ENCODE results near the gene PDE10A.

PDE10A gene

DNA sequence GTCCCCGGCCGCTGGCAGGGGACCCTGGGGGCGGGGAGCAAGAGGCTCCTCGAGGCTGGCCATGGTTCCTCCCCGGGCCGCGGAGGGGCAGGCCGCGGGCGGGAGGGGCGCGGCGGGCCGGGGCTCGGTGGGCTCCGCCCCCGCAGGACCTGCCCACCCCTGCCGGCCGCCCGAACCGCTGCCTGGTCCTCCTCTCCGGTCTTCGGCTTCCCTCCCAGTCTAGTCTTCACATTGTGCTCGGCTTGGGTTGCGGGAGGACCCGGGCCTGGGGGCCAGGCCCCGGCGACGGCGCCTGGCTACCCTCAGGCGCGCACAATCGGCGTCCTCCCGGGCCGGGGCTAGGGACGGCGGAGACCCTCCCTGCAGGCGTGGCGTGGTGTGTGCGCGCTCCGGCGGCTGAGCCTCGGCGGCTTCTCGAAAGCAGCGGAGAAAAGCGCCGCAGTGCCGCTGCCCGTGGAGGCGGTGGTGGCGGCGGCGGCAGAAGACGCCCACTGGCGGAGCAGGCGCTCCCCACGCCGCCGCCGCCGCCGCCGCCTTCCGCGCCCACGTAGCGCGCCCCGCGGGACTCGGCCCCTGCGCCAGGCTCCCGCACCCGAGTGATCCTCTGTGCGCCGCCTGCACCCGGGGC, at the start of gene PDE10A:
Gene PDE10A, minus strand, starts transcription at position 493 of the 628 bp plus-strand sequence. Its CDS starts 430 bp downstream, at position 63.
- DNase-seq (ENCODE audit: low read depth in 2 of 2) = no peak

DNA sequence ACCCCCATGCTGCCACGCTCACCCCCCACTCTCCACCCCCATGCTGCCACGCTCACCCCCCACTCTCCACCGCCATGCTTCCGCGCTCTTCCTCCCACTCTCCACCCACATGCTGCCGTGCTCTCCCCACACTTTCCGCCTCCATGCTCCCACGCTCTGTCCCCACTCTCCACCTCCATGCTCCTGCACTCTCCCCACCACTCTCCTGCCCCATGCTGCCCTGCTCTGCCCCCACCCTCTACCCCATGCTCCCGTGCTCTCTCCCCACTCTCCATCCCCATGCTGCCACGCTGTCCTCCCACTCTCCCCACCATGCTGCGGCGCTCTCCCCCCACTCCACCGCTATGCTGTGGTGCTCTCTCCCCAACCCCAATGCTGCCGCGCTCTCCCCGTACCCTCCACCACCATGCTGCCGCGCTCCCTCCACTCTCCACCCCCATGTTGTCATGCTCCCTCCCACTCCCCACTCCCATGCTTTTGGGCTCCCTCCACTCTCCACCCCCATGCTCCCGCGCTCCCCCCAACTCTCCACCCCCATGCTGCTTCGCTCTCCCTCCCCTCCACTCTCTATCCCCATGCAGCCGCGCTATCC, 46.0 kb upstream of the PDE10A start:
- DNase-seq (ENCODE audit: low read depth in 2 of 2) = no peak

DNA sequence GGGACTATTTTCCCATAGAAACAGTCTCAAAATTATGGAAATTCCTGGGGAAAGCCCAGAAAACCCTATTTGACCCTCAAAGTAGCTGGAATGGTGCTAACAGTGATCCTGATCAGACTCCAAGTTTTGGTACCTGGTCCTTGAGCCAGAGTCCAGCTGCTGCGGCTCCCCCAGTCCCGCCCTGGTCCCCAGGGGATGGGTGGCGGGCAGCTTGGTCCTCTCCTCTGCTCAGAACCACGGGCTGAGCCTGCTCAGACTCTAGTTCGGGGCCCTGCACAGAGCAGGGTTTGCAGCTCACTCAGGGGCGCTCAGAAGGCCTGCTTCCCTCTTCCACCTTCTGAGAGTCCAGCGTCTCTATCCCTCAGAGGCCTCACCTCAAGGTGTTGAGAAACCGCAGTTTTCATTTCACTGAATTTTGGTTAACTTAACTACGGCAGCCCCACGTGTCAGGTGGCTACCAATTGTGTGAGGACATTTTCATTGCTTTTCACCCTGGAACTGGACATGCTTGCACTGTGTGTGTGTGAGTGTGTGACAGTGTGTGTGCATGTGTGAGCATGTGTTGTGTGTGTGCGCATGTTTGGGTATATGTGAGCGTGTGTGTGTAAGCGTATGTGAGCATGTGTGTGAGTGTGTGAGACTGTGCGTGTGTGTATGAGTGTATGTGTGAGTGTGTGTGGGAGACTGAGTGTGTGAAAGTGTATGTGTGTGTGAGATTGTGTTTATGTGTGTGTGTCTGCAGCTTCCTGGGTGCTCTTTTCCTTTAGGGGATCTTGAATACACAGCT, 44.2 kb upstream of the PDE10A start:
- DNase-seq (ENCODE audit: low read depth in 2 of 2) = no peak

DNA sequence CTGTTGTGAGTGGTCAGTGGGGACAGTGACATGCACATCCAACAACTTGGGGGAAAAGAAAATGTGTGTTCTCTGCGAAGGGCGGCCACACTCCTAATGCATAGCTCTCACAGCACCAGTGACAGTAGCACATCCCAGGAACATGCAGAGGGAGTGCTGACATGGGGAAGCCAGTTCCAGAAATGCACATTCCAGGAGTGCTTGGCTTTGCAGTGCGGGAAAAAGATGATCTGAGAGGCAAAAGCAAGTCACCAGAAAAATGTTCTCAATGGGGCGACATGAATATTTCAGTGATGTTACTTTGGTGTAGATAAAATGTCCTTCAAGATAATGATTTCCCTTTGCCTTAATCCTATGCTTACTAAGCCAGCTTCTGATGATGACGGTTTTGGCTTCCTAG, 42.9 kb upstream of the PDE10A start:
- no peak for DNase-seq (ENCODE audit: low read depth in 2 of 2)

DNA sequence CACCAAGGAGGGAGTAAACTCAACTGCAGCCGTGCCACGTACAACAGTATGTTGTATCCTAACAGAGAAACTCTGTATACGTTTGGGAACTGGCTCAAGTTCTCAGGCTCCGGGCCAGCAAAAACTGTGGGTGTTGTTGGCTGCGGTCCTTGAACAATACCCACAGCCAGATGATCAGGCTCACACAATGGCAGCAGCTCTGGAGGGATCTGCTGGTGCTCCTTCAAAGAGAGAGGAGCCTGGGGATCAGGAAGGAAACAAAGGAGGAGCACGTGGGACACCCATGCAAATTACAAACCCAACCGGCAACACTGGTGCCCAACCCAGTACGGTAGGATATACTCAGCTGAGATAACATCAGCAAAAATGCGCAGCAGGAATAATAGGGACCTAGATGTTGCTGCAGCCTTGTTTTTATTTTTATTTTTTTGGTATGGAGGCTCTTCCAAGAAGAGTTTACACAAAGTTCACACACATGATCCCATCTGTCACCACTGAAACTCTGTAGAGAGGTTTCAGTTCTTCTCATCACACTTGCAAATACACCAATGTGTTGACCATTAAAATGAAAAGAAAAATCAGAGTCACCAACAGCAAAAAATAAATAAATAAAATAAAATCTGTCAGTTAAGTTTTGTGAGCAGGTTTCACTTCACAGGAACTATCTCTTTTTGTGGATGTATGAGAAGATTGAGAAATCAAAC, 41.2 kb upstream of the PDE10A start:
- DNase-seq (ENCODE audit: low read depth in 2 of 2) = no peak

DNA sequence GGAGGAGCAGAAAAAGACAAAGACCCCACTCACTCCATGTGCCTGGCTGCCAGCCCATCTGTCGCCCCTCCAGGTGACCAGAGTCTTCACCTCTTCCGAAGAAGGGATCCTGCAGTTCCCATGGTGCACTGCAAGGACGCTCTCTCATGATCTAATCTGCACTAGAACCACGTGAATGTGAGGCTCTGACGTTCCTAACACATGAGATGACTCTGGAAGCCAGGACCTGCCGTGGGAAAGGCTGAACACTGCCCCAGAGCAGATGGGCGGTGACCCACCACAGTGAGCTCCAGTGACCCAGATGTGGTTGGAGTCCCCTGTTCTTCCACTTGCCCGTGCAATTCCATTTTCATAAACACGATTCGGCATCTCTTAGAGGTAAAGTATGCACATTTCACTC, 39.6 kb upstream of the PDE10A start:
- DNase-seq (ENCODE audit: low read depth in 2 of 2) = no peak

DNA sequence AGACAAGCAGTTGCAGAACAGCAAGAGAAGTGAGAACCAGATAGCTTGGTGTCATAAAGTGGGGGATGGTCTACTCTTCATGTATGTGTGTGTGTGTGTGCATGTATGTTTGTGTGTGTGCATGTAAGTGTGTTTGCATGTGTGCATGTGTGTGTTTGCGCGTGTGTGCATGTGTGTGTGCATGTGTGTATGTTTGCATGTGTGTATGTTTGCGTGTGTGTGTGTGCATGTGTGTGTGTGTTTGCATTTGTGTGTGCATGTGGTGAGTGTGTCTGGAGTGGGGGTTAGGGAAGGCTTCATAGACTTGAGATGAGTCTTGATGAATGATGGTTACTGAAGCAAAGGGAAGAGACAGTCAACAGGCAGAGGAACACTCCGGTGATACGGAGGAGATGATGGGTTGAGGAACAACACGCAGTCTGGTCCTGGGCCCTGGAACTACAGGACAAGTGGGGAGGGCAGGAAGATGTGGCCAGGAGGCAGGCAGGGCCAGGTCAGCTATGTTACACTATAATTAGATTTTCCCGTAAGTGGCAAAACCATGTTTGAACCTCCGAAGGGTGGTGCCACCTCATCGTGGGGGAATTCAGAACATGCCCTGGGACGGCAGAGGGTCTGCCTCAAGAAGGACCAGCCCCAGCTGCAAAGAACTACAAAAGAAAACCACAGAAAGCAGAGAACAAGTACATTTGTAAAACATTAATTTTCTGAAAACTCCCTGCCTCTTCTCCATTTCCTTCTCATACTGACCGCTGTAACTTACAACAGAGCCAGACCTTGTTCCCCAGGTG, 38.7 kb upstream of the PDE10A start:
- DNase-seq (ENCODE audit: low read depth in 2 of 2) = no peak

DNA sequence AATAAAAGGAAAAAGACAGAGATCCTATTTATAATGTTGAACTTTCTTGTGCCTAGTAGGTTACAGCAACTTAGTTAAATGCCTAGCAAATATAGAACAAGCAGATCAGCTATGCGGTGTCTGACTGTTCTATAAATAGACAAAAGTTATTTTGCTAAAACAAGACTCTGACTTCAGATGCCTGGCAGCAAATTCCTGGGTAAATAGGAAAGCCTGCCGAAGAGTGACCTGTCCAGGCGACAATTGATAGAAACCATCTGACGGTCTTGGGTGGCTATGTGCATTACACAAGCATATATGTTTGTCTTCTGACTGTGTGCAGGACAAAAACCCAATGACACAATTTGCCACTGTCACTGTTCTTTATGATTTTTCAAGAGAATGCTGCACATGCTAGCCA, 38.0 kb upstream of the PDE10A start:
- no peak for DNase-seq (ENCODE audit: low read depth in 2 of 2)

DNA sequence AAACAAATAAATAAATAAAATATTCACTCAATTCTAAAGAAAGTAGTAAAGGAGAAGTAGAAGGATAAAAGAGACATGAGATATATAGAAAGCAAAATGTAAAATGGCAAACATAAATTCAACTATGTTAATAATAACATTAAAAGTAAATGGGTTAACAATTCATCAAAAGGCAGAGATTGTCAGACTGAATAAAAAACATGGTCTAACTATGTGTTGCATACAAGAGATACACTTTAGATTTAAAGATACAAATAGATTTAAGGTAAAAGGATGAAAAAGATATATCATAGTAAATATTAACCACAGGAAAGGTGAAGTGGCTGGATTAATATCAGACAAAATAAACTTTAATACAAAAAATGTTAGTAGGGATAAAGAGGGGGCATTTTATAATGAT, 35.8 kb upstream of the PDE10A start:
- no peak for DNase-seq (ENCODE audit: low read depth in 2 of 2)

DNA sequence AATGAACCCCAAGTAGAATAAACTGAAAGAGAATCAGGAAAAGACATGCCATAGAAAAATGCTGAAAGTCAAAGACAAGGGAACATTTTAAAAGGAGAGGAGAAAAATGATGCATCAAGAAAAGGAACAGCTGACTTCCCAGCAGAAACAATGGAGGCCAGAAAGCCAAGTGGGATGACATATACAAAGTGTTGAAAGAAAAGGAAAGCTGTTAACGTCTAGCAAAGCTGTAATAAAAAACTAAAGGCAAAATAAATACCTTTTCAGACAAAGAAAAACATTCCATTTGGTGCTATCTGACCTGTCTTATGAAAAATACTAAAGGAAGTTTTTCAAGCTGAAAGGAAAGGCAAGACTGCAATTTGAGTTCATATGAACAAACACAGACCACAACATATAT, 34.1 kb upstream of the PDE10A start:
- no peak for DNase-seq (ENCODE audit: low read depth in 2 of 2)

DNA sequence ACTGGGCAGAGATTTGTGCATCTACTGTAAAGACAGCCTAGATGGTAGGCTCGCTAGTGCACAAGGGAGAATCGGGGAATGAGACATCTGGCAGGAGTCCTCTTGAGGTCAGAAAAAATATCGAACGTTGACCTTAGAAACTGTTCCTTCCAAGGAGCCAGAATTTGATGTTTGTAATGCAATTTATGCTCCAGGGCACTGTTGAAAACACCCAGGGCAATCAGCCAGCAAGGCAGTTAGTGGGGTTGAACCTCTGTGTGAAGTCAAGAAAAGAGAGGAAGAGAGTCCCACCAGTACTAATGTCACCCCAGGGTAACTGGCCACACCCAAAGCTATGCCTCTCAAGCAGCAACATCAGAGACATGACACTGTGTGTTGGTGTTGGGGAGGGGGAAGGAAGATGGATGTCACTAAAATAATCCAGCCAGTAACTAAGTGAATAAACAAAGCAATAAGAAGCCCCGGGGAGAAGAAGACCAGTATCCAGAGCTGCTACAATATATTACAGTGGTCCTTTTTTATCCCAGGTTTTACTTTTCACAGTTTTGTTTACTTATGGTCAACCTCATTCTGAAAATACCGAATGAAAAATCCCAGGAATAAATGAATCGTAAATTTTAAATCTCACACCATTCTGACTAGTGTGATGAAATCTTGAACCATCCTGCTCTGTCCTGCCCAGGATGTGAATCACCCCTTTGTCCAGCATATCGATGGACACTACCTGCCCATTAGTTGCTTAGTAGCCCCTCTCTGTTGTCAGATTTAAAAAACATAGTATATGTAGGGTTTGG, 32.9 kb upstream of the PDE10A start:
- no peak for DNase-seq (ENCODE audit: low read depth in 2 of 2)

DNA sequence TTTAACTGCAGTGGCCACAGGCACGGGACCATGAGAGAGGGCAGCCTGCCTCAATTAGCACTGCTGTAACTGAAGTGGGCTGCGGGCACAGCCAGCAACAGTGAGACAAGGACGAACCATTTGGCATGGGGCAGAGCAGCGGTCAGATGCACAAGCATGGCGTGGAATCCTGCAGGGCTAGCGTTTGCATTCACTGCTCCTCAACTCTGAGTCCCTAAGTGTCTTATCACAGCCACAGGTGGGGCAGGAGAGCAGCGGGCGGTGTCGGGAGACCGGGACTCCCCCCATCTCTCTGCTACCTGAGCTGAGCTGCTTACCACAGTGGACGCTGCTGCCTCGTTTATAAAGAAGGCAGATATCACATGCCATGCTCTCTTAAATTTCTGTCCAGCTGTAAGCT, 31.3 kb upstream of the PDE10A start:
- no peak for DNase-seq (ENCODE audit: low read depth in 2 of 2)

DNA sequence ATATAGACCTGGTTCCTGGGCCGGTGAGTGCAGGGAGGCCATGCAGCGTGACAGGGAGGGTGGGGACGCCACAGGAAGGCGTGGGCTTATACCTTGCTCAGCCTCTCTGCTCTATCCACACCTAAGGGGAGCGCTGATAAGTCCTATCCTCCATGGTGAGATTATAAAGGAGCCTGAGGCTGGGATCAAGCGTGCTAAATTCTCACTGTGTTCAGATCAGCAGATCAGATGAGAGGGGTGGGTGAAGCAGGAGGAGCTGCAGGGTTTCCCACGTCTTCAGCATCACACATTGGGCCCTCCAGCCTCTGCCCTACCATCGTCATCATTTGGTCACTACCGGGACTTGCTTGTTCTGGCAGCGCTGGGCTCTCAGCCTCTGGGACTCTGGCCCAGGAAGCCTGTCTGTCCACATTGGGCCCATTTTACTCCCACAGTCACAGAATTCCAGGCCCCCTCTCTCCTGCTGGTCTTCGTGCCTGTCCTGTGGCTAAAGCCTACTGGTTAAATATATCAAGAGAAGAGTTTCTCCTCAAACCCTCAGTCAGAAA, 29.1 kb upstream of the PDE10A start:
- DNase-seq (ENCODE audit: low read depth in 2 of 2) = no peak

DNA sequence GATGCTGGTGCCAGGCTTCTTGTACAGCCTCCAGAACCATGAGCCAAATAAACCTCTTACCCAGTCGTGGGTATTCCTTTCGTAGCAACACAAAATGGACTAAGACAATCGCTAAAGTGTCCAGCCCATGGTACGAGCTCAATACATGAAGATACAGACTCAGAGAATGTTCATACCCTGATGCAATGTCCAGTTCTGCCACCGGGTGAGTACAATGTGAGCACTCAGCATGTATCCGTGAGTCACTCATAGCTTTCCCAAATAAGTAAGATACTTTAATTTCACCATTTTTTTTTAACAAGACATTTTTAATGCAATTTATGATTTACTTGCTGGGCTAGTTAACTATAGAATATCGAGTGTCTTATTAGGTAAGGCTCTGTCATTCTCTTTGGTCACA, 26.7 kb upstream of the PDE10A start:
- DNase-seq (ENCODE audit: low read depth in 2 of 2) = no peak

DNA sequence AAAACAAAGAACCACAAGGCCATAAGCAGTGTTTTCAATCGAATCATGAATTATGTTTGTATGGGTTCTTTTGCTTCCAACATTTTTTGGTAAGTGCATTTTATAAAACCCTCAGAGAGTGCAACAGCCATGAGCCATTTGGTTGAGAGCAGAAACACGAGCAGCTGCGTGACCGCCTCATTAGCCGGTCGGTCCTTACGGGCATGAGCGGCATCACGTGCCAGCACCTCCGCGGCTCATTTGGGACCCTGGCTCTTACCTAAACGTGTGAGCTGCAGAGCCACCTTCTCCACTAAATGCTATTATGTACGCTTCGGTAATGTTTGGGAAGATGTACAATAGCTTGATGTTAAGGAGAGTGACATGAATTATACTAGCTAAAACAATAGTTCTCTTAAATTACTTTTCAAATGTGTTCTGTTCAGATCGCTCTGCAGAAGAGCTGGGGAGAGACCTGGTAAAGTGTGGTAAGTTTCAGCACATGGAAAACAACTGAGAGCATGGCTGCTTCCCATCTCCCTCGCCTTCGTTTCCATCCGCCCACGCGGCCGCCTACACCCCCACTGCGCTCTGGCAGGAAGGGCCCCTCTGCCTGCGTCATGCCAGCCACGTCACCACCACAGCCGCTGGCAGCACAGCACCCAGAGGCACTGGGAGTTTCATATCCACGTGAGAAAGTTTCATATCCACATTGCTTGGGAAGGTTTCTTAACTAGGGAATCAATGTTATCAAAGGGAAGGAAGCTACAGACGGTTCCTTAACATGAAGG, 23.7 kb upstream of the PDE10A start:
- DNase-seq (ENCODE audit: low read depth in 2 of 2) = no peak

DNA sequence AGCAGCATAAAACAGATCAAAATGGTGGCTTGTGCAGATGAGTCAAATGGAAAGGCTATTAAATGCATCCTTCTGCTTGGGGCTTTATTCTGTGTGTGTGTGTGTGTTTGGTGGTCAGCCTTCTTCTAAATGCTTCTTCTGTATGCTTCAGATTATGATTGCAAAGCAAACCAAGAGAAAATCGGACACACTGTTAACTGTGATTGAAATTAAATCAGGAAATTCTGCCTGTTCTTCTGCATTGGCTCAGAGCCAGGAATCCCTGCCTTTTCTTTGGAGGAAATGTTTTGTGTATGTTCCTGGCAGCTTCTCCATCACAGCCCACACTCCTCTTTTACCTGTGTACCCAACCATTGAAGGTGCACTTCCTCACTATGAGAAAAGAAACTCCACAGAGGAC, 22.3 kb upstream of the PDE10A start:
- no peak for DNase-seq (ENCODE audit: low read depth in 2 of 2)

DNA sequence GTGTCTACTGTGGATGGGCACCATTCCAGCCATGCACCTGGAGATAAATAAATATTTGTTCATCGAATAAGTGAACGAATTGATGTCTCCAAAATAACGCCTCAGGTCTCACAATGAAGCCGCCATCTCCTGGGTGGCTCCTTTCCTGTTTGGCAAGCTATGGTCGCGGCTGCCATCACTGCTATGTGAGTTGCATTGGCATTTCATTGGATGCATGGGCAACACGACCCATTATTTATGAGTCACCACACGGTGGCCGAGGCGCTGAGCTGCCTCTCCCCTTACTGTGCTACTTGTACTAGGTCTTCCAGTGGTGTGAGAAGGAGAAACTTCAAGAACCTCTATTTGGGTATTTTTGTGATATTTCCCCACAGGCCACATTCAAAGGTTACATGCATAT, 21.3 kb upstream of the PDE10A start:
- DNase-seq (ENCODE audit: low read depth in 2 of 2) = no peak

DNA sequence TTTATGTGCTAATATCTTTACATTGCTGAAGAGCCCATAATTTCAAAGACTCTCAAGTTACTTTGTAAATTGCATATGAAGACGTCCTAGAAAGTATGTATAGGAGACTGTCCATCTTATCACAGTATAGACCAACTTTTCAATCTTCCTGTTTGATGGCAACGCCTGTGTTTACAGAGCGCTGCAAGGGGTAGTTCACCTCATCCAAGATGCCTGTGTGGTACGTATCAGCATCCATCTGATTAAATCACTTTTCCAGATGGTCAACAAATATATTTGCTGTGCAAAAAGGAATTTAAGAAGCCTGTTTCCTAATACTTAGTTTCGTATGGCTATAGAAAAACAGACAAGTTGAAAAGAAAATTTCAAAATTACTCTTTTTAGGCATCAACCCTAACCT, 17.9 kb upstream of the PDE10A start:
- no peak for DNase-seq (ENCODE audit: low read depth in 2 of 2)

DNA sequence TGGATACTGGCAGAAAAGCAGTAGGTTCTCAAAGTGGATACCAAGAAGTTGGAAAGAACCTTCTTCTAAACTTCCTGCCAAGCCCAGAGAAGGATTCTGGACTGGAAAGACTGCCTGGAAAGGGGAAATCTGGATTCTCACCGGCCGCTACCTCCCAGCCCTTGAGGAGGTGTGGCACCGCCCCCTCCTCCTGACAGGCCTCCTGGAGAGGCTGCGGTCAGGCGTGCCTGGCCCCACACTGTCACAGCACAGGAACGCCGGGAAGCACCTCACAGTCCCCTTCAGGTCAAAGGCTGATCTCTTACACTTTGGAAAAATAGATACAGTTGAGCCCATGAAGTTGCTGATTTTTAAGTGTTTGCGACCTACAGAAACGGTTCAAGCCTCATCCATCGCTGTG, 16.3 kb upstream of the PDE10A start:
- DNase-seq (ENCODE audit: low read depth in 2 of 2) = no peak

DNA sequence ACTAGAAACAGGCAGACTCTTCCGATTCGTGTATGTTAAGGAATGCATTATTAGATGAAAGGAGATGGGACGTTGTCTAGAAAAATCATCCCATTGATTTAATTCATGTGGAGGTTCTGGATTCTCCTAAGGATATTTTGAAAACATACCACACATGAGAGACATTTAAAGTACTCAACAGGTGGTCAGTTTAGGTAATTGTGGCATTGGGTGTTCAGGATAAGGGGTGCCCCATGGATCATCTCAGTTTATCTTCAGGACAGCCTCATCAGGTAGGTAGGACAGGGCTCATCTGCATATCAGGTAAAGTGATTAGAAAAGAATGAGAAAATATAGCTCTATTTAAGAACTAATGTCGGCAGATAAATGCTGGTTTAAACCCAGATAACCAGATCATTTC, 15.9 kb upstream of the PDE10A start:
- no peak for DNase-seq (ENCODE audit: low read depth in 2 of 2)
